C4-2B (cell line): ENCODE results near the gene CTNNA2.

ENCODE experiments used
- ZFX ChIP-seq: fragments of 450-650 bp; IDR thresholded peaks from 2 replicates; pipeline ENCODE4 v1.6.1; 2017
- TF ChIP-seq, protein P1 (sequence below): fragments of 450-650 bp; conservative IDR thresholded peaks from 2 replicates; pipeline ENCODE4 v1.5.1; 2017; ENCODE audit warnings: mild to moderate bottlenecking

DNA sequence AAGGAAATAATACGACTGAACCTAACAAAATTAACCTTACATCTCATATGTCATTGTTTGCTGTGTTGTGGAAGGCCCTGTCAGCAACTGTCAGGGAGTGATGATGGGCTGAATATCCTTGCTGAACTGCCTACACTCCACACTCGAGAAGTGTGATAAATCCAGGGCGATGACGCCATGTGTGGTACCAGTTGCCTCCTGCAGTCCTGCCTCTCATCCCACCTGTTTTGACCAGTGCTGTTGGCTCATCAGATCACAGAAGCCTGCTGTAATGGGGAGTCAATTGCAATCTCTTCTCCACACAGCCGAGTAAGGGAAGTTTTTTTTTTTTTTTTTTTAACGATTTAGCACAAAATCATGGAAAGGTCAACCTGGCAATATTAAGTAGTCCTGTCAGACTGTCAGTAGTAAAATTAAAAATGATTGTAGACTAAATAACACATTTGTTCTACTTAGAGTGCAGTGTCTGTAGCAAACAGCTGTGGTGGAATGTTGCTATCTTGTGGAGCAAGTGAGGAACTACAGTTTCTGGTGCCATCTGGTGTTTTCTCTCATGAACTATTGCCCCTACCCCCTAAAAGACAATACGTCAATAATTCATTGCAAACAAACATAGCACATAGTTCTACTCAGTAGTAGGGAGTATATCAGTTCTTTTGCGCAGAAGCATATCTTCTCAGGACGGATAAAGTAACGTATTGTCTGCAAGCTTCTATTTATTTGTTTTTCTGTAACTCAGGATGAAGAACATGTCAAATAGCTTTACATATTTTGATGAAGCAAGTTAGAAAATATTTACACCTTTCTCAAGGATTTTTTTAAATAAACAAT lies 347.6 kb downstream of the CTNNA2 start:
- TF ChIP-seq, protein P1, sequence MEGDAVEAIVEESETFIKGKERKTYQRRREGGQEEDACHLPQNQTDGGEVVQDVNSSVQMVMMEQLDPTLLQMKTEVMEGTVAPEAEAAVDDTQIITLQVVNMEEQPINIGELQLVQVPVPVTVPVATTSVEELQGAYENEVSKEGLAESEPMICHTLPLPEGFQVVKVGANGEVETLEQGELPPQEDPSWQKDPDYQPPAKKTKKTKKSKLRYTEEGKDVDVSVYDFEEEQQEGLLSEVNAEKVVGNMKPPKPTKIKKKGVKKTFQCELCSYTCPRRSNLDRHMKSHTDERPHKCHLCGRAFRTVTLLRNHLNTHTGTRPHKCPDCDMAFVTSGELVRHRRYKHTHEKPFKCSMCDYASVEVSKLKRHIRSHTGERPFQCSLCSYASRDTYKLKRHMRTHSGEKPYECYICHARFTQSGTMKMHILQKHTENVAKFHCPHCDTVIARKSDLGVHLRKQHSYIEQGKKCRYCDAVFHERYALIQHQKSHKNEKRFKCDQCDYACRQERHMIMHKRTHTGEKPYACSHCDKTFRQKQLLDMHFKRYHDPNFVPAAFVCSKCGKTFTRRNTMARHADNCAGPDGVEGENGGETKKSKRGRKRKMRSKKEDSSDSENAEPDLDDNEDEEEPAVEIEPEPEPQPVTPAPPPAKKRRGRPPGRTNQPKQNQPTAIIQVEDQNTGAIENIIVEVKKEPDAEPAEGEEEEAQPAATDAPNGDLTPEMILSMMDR = peak; percentile 83
- no peak for TF ChIP-seq ZFX
